GM19438 (cell line): ENCODE measurements around the gene ZNF516.

Source experiments
- ATAC-seq: cut with Tn5 transposase; IDR thresholded peaks from one replicate; pipeline ENCODE4 v1.9.1; 2021; ENCODE audit warnings: low read depth; ENCODE audit not compliant: unreplicated experiment

ZNF516 gene

DNA sequence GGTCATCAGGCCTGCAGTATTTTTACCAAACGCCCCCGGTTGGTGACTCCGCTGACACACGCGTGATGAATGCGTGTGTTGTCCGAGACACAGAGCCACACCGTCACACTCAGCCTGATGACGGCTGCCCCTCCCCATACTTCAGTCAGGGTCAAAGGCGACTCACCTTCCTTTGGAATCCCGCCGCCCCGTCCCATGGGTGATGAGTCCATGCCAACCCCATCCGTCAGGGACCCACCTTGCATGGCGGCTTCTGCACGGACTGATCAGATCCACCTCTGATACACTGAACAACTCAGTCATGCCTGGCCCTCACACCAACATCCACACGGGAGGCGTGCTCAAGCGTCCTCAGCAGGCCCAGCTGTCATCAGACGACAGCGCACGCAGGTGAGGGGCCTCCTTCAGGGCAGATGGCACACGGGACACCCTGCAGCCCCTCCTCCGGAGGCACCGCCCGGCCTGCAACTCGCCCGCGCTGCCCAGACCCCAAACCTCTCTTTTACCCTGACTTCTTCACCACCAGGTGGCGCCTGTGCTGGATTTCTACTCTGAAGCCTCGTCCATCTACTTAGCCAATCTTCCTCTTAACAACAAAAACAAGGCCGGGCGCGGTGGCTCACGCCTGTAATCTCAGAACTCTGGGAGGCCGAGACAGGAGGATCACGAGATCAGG, 89.2 kb downstream of the ZNF516 start:
- no peak for ATAC-seq

DNA sequence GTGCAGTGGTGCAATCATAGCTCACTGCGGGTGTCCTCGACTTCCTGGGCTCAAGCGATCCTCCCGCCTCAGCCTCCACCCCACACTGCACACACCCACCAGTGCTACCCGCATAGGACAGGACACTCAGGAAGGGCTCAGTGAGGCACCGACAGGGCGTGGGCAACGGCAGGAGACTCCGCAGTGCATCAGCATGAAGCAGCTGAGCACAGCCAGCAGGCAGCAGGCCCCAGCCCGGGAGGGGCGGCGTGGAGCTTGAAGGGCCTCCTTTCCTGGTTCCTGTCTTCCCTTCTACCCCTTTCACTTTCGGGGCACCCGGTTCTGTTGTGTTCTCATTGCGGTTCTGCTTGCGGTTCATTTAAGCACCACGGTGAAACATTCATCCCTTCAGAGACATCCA, 89.8 kb downstream of the ZNF516 start:
- no peak for ATAC-seq

DNA sequence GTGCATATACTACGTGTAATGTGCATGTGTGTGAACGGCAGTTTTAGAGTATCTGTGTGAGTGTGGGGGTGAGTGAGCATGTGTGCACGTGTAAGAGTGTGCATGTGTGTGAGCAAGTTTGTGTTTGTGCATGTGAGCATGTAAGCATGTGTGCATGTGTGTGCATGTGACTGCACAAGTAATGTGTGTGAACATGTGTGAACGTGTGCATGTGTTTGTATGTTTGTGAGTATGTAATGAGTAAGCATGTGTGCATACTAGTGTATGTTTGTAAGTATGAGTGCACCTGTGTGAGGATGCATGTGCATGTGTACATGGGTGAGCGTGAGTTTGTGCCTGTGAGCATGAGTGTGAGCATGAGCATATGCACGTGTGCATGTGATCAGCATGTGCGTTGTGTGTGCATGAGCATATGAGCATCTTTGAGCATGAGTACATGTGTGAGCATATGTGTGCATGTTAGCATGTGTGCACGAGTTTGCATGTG, 90.7 kb downstream of the ZNF516 start:
- no peak for ATAC-seq

DNA sequence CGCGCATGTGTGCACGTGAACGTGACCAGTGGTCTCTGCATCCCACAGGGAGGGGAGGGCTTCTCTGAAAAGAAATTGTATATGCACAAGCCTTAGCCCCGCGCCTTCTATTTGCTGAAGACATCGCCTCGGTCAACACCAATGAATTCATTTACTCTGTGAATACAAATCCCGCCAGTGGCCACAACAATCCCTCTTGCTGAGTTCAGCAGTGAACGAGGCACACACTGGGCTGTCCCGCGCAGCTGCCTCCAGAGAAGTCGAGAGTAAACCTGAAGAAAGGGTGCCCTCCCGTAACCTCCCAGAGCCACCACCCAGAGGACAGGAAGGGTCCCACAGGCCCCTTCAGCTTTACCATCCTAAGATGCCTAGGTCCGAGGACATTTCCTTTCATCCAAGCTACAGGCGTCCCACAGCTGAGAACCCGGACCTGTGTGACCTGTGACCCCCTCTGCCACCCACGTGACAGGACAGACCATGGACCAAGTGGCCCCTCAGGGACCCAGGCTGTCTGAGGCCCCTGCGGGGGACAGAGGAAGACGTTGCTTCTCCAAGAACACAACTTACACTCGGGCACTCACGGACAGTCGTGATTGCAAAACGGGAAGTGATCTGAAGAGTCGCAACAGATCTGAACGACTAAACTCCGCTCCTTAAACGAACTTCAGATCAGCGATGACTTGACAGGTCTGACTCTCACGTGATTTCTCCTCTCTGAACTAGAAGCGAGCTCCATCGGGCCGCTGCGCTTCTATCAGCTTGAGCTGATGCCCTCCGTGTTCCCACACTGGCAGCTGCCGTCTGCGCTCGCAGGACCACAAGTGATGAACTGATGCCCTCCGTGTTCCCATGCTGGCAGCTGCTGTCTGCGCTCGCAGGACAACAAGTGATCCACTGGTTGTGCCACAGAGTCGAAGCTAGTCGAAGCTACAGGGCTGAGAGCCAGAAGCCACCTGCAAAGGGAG, 92.7 kb downstream of the ZNF516 start:
- no peak for ATAC-seq

DNA sequence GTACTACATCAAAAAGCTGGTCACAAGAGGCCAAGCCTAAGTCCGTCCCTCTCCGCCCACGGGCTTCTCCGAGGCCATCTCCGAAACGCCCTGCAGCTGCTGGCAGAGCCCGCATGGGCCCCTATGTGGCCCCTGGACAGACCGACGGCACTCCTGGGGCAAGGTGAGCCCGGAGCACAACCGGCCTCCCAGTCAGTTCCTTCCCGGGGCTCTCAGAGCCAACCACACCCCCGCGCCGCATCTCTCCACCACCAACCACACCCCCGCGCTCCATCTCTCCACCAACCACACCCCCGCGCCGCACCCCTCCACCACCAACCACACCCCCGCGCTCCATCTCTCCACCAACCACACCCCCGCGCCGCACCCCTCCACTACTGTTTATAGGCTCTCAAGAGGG, 93.5 kb downstream of the ZNF516 start:
- no peak for ATAC-seq

DNA sequence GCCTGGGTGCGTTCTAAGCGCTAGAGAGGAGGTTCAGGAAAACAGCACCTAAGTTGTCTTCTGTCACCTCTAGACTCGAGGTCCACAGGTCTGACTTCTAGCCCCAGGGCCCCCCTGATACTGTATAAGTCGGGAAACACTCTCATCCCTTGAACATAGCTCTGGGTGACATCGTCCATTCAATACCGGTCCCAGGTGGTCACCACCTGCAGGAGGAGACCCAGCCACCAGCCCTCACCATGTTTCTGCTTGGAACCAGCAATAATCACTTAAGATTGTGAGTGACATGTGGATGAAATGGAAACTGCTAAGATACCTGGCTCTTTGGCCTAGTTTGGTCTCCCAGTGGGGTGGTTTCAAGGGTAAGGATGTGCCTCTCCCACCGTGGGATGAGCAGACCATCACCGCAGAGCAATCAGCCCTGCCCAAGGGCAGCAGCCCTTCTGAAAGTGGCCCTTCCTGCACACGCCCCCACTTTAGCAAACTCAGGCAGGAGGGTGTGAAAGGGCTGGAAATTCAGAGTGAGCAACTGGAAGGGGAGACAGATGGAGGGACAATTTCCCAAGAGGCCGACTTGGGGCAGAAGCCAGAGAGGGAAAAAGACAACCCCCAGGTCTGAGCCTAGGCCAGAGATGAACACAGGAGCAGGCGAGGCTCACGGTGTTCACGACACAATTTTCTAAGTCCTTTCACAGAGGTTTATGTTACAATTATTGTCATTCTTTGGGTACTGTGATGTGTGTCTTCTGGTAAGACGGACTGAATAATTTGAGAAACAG, 95.2 kb downstream of the ZNF516 start:
- no peak for ATAC-seq

DNA sequence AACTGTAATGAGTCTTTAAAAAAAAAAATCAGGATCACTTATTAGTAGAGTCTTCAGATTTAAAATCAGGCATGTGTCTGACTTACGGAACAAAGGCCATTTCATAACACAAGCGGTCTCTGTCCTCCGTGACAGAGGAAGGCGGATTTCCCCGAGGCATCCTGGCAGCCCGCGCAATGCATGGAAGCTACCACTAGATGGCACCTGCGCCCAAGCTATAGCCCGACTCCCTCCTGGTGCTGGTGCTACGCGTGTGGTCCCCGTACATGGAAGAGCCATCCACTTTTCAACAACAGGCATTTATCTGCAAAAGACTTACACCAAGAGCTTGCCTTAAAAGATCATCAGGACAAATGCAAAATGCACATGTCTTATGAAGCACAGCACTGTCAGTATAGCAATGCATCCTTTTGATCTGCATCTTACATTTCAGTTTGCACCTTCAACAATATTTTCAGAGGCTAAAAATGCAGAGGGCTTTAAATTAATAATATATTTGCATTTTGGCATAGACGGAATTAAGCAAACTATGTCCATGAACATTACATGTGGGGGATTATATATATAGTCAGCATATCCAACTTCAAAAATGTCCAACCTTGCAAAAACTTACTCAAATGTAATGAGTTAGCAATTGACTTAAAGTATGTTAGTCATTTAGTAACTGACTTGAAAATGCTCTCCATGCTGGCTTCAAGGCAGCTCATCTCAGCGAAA, 96.0 kb downstream of the ZNF516 start:
- ATAC-seq = peak; percentile 93

DNA sequence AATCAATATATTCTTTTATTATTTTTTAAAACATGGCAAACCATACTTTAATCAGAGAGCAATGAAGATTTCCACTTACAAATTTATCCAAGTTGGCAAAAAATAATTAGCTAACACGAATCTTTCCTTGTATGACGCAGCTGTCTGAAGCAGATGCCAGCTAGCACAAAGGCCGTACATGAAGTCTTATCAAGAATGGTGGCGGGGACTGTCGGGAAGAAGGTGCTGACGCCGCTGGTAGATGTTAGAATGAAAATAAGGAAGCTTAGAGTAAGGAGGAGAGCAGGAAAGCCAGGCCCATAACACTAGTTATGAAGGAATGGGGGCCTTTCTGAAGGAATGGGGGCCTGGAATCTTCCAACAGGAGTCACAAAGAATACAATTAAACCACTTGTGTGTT, 96.7 kb downstream of the ZNF516 start:
- ATAC-seq = no peak

DNA sequence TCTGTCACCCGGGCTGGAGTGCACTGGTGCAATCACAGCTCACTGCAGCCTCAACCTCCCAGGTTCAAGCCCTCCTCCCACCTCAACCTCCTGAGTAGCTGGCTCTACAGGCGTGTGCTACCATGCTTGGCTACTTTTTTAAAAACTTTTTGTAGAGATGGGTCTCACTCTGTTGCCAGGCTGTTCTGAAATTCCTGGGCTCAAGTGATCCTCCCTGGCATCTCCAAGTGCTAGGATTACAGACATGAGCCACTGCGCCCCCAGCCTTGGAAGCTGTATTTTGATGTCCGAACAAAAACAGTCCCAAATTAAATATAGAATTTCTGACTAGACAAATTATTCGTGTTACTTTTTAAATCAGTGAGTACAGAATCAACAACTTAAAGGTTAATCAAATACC, 97.4 kb downstream of the ZNF516 start:
- no peak for ATAC-seq

DNA sequence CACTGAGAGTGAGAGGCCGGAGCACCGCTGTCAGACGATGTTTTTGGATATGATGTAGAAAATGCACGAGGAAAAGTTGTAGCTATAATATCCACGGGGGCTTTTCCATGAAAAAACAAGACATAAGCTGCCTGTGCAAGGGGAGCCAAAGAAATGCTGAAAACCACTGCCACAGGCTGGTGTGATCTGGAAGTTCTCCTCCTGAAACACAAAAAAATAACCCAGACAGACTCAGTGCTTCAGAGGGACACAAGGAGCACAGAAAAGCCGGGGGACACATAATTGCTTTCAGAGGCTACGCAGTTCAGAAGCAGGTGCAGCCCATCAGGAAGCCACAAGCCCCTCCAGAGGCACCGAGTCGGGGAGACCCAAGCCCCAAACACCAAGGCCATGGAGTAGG, 98.2 kb downstream of the ZNF516 start:
- ATAC-seq = no peak

DNA sequence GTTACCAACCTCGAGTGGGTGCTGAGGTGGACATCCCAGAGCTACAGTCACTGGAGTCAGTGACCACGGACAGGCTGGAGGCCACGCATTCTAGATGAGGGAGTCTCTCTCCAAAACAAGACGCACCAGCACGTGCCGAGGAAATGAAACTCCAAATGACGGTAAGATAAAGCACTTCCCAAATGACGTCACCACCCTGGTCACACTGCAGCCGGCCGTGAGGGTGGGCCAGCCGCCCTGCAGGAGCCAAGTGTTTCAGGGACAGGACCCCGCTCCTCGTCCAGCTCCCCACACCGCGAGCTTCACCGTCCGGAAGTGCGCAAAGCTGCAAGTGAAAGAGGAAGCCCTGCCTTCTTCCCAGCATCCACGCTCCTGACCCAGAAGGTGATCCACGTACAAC, 99.4 kb downstream of the ZNF516 start:
- ATAC-seq = no peak

DNA sequence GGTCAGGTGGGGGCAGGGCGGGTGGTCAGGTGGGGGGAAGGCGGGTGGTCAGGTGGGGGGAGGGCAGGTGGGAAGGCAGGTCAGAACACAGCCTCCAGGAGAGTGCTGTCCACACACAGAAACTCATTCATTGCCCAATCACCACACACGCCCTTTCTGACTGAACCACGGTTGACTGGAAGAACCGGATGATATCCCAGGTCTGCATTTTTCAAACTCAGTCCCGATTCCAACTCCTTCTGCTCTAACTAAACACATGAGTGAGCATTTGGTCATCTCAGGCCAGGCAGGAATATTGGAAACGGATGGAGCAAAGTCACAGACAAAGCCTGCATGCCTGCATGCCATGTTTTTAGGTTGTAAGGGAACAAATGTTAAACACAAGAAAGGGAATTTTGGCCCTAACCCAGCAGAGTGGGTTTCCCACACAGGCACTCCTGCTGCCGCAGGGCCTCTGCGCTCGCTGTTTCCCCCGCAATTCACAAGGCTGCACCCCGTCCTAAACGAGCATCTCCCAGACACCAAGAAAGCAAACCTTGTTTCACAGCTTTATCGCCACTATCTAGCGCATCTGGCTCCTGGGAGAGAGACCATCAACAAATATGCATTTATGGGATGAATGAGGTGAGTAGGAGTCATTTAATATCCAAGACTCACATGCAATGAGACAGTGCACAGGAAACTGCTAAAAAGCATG, 100.1 kb downstream of the ZNF516 start:
- no peak for ATAC-seq

DNA sequence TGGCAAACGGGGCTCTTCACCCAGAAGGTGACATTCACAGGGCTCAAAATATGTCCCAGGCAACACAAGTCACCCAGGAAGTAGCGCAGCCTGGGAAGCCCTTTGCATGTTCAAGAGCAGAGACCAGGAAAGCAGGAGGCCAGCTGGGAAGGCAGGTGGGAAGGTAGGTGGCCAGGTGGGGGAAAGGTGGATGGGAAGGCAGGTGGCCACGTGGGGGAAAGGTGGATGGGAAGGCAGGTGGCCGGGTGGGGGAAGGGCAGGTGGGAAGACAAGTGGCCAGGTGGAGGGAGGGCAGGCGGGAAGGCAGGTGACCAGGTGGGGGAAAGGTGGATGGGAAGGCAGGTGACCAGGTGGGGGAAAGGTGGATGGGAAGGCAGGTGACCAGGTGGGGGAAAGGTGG, 102.7 kb downstream of the ZNF516 start:
- no peak for ATAC-seq

DNA sequence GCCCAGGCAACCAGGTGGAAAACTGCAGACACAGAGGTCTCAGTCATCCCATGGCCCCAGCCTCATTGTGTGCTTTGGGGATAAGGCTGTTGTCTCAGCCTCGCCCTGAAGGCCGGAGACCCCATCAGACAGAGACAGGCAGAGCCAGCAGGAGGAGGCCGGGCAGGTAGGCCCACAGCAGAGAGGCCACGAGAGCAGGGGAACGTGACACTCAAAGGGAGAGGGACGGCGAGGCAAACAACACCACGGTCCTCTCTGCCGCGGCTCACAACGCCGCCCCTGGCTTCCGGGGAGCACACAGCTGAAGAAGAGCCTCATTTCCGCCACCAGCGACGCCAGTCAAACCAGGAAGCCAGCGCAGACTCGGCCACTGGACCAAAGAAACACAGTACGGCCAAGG, 103.3 kb downstream of the ZNF516 start:
- no peak for ATAC-seq

DNA sequence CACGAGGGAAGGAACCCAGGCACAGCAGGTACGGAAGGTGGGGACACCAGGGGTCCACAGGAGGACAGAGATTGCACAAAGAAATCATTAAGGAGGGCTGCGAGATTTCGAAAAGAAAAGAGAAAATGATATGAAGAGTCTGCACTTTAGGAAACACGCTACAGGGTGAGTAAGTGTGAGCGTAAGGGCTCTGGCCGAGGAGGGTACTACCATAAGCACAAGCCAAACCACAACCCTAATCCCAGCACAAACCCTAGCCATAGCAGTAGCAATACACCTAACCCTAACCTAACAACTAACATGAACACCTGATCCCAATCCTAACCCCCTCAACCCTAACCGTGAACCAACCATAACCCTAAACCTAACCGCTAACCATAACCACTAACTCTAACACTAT, 104.0 kb downstream of the ZNF516 start:
- ATAC-seq = no peak

DNA sequence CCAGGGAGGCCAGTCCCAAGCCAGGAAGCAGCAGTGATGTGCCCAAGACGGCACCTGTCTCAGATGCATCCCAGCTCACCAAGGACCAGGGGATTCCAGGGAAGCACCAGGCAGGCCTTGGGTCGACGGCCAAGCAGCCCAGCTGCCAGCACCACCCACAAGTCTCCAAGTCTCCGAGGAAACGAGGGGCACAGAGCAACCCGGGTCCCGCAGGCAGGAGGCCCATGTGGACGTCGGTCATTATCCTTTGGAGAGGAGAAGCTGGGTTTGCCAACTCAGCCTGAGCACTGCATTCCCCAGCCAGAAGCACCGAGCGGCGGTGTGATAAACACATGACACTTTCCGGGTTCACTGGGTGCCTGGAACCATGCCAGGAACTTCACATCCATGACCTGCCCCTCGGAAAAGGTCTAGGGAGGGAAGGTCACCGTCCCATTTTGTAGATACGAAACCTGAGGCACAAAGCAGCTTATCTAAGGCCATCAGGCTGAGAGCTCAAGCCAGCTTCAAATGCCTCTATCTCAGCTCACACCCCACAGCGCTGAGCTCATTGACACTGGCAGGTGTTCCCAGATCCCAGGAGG, 104.5 kb downstream of the ZNF516 start:
- no peak for ATAC-seq

DNA sequence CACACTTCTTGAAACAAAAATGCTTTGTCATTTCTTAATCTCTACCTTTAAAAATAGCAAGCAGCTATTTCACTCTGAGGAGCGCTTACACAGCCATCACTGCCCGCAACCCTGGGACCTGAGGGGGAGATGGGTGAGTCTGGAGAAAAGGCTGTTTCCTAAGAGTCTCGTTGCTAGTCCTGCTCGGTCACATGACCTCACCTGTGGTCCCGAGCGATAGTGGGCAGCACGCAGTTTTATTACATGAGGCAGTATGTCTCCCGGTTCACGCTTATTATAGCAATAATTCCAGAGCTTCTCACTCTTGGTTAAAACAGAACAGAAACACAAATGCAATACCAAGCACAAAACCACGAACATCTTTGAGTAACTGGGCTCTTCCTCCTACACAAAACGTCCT, 105.3 kb downstream of the ZNF516 start:
- ATAC-seq = no peak

DNA sequence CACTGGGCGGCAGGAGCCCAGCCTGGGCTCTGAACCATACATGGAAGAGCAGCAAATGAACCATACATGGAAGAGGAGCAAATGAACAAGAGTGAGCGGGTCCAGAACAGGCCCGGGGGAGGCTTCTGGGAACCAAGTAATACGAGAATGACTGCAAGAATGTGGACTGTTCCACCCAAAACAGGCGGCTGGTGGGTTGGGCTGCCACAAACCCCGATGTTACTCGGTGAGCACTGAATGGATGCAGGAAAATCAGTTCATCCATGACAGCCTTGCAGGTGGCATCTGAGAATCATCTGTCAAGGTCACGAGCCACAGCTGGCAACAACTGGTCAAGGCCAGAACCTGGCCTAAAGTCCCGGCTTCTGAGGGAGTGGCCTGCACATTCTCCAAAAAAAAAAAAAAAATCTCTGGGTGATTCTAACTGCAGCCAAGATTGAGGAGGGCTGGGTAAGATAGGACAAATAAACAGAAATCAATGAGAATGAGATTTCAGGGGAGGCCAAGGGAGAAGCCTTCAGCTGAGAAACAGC, 106.1 kb downstream of the ZNF516 start:
- ATAC-seq = no peak

DNA sequence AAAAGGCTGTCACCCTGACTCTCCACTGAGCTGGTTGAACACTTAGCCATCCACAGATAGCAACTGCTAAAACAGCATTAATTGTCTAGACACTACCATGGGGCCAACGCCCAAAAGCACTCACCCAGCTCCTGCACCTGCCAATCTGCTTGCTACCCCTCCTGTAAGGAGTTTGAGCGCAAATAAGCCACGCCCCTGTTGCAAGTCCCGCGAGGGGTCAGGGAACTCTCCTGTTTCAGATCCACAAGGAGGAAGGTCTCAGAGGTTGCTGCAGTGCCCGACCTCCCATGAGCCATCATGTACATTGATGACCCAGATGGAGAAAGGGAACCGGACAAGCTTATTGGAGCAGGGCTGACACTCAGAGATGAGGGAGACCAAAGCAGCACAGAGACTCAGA, 106.8 kb downstream of the ZNF516 start:
- ATAC-seq = no peak
